Measurements from ENCODE around the gene ZBED6. TPM values are rescaled to one million over a fixed set of nuclear protein-coding genes. Genes with fewer than 3 reads are reported as not detected.

The ZBED6 gene
- total and polyA plus RNA-seq, 2 of the 4 experiments (the other 2 are of a cell fraction), result 3.8 to 26.2 TPM

DNA sequence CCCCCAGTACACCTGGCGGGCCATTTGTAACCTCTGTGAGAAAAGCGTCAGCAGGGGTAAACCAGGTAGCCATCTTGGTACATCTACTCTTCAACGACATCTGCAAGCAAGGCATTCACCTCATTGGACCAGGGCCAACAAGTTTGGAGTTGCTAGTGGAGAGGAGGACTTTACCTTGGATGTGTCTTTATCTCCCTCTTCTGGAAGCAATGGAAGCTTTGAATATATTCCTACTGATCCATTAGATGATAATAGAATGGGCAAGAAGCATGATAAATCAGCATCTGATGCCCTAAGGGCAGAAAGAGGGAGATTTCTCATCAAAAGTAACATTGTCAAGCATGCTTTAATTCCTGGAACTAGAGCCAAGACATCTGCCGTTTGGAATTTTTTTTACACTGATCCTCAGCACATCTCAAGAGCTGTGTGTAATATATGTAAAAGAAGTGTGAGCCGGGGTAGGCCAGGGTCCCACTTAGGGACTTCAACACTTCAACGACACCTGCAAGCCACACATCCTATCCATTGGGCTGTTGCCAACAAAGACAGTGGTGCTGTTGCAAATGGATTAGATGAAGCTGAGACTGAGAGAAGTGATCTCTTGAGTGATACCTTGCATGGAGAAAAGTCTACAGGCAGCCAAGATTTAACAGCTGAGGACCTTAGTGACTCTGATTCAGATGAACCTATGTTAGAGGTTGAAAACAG, 2.7 kb downstream of the ZBED6 start:
- Histone ChIP-seq H3K9ac (ENCODE audit: low read depth, low read length) (no peak overlapping the region), H3K9me1 (ENCODE audit: insufficient read depth, low read length) (peaks cover 10% of the 10 kb centered on the region), H3K18ac (ENCODE audit: low read depth, low read length) (no peak overlapping the region), H2BK120ac (ENCODE audit: low read depth, low read length) (no peak overlapping the region), H3K4me2 (ENCODE audit: low read depth, low read length) (peak overlapping the region; percentile 35; the same call in 1 of the 2 replicates), H3K79me1 (ENCODE audit: low read depth in 1 of 2, low read length in 2 of 2) (peaks cover 10 to 48% of the 10 kb centered on the region in 2 experiments; a peak in 3 of 4 replicates), H4K5ac (ENCODE audit: low read depth, low read length) (no peak overlapping the region), H3K9me3 (ENCODE audit: control insufficient read depth, insufficient read depth, low read length) (no peaks in the 10 kb centered on the region), H2AK5ac (ENCODE audit: low read depth, low read length) (no peak overlapping the region), H3K27me3 (ENCODE audit: control insufficient read depth, insufficient read depth, low read length) (no peaks in the 10 kb centered on the region), H3K4ac (ENCODE audit: low read depth, low read length) (no peak overlapping the region), H2BK5ac (ENCODE audit: low read depth, low read length, poor library complexity, severe bottlenecking) (no peak overlapping the region), H3K4me3 (ENCODE audit: insufficient read depth, low read depth, low read length) (no peak overlapping the region), H2AFZ (replicated peaks; ENCODE audit: low read length, poor library complexity) (no peak overlapping the region), H4K8ac (ENCODE audit: low read depth in 2 of 2, low read length in 2 of 2) (no peak overlapping the region), H2BK15ac (ENCODE audit: low read depth, low read length) (no peak overlapping the region), H3K4me1 (ENCODE audit: control insufficient read depth, insufficient read depth, low read length) (peaks cover 12% of the 10 kb centered on the region), H4K91ac (ENCODE audit: insufficient read depth, low read depth, low read length) (no peak overlapping the region), H3K56ac (ENCODE audit: extremely low read depth, insufficient read depth, low read length) (no peak overlapping the region), H3K36me3 (ENCODE audit: control insufficient read depth, insufficient read depth, low read length) (peaks cover 15% of the 10 kb centered on the region), H4K20me1 (ENCODE audit: insufficient read depth, low read length) (peaks cover 58% of the 10 kb centered on the region), H2AK9ac (replicated peaks; ENCODE audit: low read depth, low read length, poor library complexity) (no peak overlapping the region), H3K23ac (ENCODE audit: low read depth, low read length) (no peak overlapping the region), H3K27ac (ENCODE audit: insufficient read depth, low read length) (no peak overlapping the region), H2BK20ac (ENCODE audit: low read depth, low read length) (no peak overlapping the region), H3K14ac (replicated peaks; ENCODE audit: low read depth, low read length) (no peak overlapping the region)
- ChIA-PET CTCF (no interaction called here), POLR2A (ENCODE audit: unreplicated experiment) (no interaction called here)
- intact Hi-C loops (cut with micrococcal nuclease), result loop anchor here (5.0 kb wide), 1 partner anchor 241 kb away; no protein-coding TSS in a partner anchor
- TF ChIP-seq POLR2A (IDR thresholded peaks at IDR 0.05; ENCODE audit: low read depth, low read length) (no peak), MAZ (IDR thresholded peaks at IDR 0.05; ENCODE audit: borderline replicate concordance, low read depth, low read length) (no peak), MXI1 (IDR thresholded peaks at IDR 0.05; ENCODE audit: borderline replicate concordance, low read depth, low read length) (no peak), CHD1 (IDR thresholded peaks at IDR 0.05; ENCODE audit: low read depth, low read length) (no peak), FOS (IDR thresholded peaks at IDR 0.05; ENCODE audit: low read depth, low read length) (no peak), CEBPB (IDR thresholded peaks at IDR 0.05; ENCODE audit: low read depth, low read length) (no peak), RAD21 (IDR thresholded peaks at IDR 0.05; ENCODE audit: low read length) (no peak), MAFK (IDR thresholded peaks at IDR 0.05; ENCODE audit: low read depth, low read length) (no peak), SMC3 (IDR thresholded peaks at IDR 0.05; ENCODE audit: low read depth, low read length) (no peak), NFE2L2 (IDR thresholded peaks at IDR 0.05; ENCODE audit: low read depth, low read length) (no peak), RFX5 (IDR thresholded peaks at IDR 0.05; ENCODE audit: low read depth, low read length) (no peak), RCOR1 (IDR thresholded peaks at IDR 0.05; ENCODE audit: insufficient replicate concordance, low read length) (no peak), BHLHE40 (IDR thresholded peaks at IDR 0.05; ENCODE audit: low read depth, low read length) (no peak)
- TF ChIP-seq, protein P1, sequence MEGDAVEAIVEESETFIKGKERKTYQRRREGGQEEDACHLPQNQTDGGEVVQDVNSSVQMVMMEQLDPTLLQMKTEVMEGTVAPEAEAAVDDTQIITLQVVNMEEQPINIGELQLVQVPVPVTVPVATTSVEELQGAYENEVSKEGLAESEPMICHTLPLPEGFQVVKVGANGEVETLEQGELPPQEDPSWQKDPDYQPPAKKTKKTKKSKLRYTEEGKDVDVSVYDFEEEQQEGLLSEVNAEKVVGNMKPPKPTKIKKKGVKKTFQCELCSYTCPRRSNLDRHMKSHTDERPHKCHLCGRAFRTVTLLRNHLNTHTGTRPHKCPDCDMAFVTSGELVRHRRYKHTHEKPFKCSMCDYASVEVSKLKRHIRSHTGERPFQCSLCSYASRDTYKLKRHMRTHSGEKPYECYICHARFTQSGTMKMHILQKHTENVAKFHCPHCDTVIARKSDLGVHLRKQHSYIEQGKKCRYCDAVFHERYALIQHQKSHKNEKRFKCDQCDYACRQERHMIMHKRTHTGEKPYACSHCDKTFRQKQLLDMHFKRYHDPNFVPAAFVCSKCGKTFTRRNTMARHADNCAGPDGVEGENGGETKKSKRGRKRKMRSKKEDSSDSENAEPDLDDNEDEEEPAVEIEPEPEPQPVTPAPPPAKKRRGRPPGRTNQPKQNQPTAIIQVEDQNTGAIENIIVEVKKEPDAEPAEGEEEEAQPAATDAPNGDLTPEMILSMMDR (conservative IDR thresholded peaks at IDR 0.05; ENCODE audit: low read depth, low read length), result no peak
- TF ChIP-seq, protein P2, sequence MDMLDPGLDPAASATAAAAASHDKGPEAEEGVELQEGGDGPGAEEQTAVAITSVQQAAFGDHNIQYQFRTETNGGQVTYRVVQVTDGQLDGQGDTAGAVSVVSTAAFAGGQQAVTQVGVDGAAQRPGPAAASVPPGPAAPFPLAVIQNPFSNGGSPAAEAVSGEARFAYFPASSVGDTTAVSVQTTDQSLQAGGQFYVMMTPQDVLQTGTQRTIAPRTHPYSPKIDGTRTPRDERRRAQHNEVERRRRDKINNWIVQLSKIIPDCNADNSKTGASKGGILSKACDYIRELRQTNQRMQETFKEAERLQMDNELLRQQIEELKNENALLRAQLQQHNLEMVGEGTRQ (IDR thresholded peaks at IDR 0.05; ENCODE audit: low read depth, low read length), result no peak
- TF ChIP-seq, protein P3, sequence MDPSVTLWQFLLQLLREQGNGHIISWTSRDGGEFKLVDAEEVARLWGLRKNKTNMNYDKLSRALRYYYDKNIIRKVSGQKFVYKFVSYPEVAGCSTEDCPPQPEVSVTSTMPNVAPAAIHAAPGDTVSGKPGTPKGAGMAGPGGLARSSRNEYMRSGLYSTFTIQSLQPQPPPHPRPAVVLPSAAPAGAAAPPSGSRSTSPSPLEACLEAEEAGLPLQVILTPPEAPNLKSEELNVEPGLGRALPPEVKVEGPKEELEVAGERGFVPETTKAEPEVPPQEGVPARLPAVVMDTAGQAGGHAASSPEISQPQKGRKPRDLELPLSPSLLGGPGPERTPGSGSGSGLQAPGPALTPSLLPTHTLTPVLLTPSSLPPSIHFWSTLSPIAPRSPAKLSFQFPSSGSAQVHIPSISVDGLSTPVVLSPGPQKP (IDR thresholded peaks at IDR 0.05; ENCODE audit: borderline replicate concordance, low read depth, low read length), result no peak
- no TSS peak for BruUV-seq (replicated peaks)
- in situ Hi-C loops (cut with MboI; ENCODE audit: low sequenced_read_pairs), result no loop called here
- ATAC-seq (ENCODE audit: low read depth) (no peak), DNase-seq (no peak)
- WGBS, 2 experiments (ENCODE audit: extremely low coverage in 2 of 2, insufficient read length in 1 of 2), result no CpG with 5 or more reads among the region's 6 CpGs
- dilution Hi-C loops (cut with HindIII; ENCODE audit: low sequenced_read_pairs, unreplicated experiment), result no loop called here

Data from IMR-90 (cell line).